ENCODE measurements around the gene SLF1. TPM values are rescaled to one million over a fixed set of nuclear protein-coding genes. Genes with fewer than 3 reads are reported as not detected.

SLF1 gene
- total RNA-seq, 2 experiments from 2014 or later, result 11.9 to 14.6 TPM

- POLR2A ChIA-PET, result no interaction called here
- CTCF ChIA-PET, result no interaction called here
Observed at GRCh38 chr5:94700592-94700991, 82.1 kb downstream of the SLF1 start.

- CTCF ChIA-PET, result no interaction called here
Observed at GRCh38 chr5:94702729-94703128, 84.3 kb downstream of the SLF1 start.

GRCh38 chr5:94705427-94705826 lies 87.0 kb downstream of the SLF1 start:
- POLR2A ChIA-PET, result no interaction called here
- CTCF ChIA-PET, result no interaction called here

More at GRCh38 chr5:94702729-94703128, 84.3 kb downstream of the SLF1 start:
- POLR2A ChIA-PET, result no interaction called here

- ChIA-PET CTCF (no interaction called here), POLR2A (no interaction called here)
Observed at GRCh38 chr5:94707359-94707758, 88.9 kb downstream of the SLF1 start.

- ChIA-PET CTCF (no interaction called here), POLR2A (no interaction called here)
Observed at GRCh38 chr5:94709277-94709676, 90.8 kb downstream of the SLF1 start.

GRCh38 chr5:94711785-94712184 lies 93.3 kb downstream of the SLF1 start:
- ChIA-PET POLR2A (no interaction called here), CTCF (no interaction called here)

- POLR2A ChIA-PET, result no interaction called here
- CTCF ChIA-PET, result no interaction called here
Observed at GRCh38 chr5:94715768-94716167, 97.3 kb downstream of the SLF1 start.

- POLR2A ChIA-PET, result no interaction called here
Observed at GRCh38 chr5:94725142-94725541, 106.7 kb downstream of the SLF1 start.

GRCh38 chr5:94731471-94731870 lies 113.0 kb downstream of the SLF1 start:
- ChIA-PET POLR2A (no interaction called here), CTCF (no interaction called here)

More at GRCh38 chr5:94725142-94725541, 106.7 kb downstream of the SLF1 start:
- CTCF ChIA-PET, result no interaction called here

- CTCF ChIA-PET, result interaction anchor here (1.3 kb wide), 1 partner anchor 114 kb away, joined by 5 read pairs; no protein-coding TSS in a partner anchor
Observed at GRCh38 chr5:94736498-94736897, 118.0 kb downstream of the SLF1 start.

GRCh38 chr5:94740286-94740685 lies 121.8 kb downstream of the SLF1 start:
- ChIA-PET POLR2A (no interaction called here), CTCF (no interaction called here)

More at GRCh38 chr5:94736498-94736897, 118.0 kb downstream of the SLF1 start:
- POLR2A ChIA-PET, result no interaction called here

- ChIA-PET POLR2A (no interaction called here), CTCF (interaction anchor here (0.7 kb wide), 1 partner anchor 313 kb away, joined by 3 read pairs; no protein-coding TSS in a partner anchor)
Observed at GRCh38 chr5:94742852-94743251, 124.4 kb downstream of the SLF1 start.

GRCh38 chr5:94744906-94745305 lies 126.4 kb downstream of the SLF1 start:
- POLR2A ChIA-PET, result no interaction called here
- CTCF ChIA-PET, result no interaction called here

- ChIA-PET POLR2A (no interaction called here), CTCF (no interaction called here)
Observed at GRCh38 chr5:94745786-94746730, 127.6 kb downstream of the SLF1 start.

- POLR2A ChIA-PET, result no interaction called here
- CTCF ChIA-PET, result no interaction called here
Observed at GRCh38 chr5:94746731-94747124, 128.3 kb downstream of the SLF1 start.

Other genes starting within 250 kb of the SLF1 start
- gene KIAA0825, start 65 bp upstream of the SLF1 start, total RNA-seq, result 1 to 10 TPM; 1.2 to 1.3 TPM

All from activated CD8-positive, alpha-beta memory T cell treated with anti-CD3 and anti-CD28 coated beads for 36 hours (primary cell).